Measurements from ENCODE around the gene ZNF416. TPM values are rescaled to one million over a fixed set of nuclear protein-coding genes. Genes with fewer than 3 reads are reported as not detected.

ZNF416 gene
- total and polyA plus RNA-seq, 2 of the 8 experiments (the other 6 are each of a cell fraction or from before 2014, with no cell fraction given) = 3.2 to 10.3 TPM

- no peak for TF ChIP-seq BCL11A (IDR thresholded peaks at IDR 0.05; ENCODE audit: low read depth in 2 of 2, low read length in 2 of 2)
Measured at GRCh38 chr19:57583521-57584416, 5.1 kb upstream of the ZNF416 start, which contains the start of gene ZIK1 (continued).
